IMR-90 (cell line): ENCODE data around the gene PARG. TPM values are rescaled to one million over a fixed set of nuclear protein-coding genes. Genes with fewer than 3 reads are reported as not detected.
"Not testable (repeated sequence)": the region's sequence is repeated elsewhere in the genome, so short reads cannot be mapped to it uniquely, and the experiment has no call there.

Source experiments
- ATAC-seq: fragments of 200-7000 bp; cut with Tn5 transposase; 2 replicates; pipeline ENCODE4 v1.9.1; 2020; ENCODE audit warnings: low read depth, mild to moderate bottlenecking, moderate library complexity
- BruUV-seq: library from RNA; stranded (reverse); fragments of 400-500 nt; replicated peaks from 2 replicates; lab custom pipeline; 2021; lab: Mats Ljungman, UMichigan
- CTCF ChIA-PET: fragments of 300-600 bp; formaldehyde crosslinking; extraction: SDS; loops from one replicate; lab custom pipeline; 2021; ENCODE audit warnings: antibody characterized with exemption; lab: Yijun Ruan, JAX
- POLR2A ChIA-PET: fragments of 300-600 bp; sonication (Branson Sonifier 250); formaldehyde crosslinking; loops from one replicate; lab custom pipeline; 2022; ENCODE audit warnings: antibody characterized with exemption; ENCODE audit not compliant: unreplicated experiment; lab: Charles Lee
- DNase-seq: peaks from one replicate; pipeline ENCODE4 v3.0.0; 2013
- H2AFZ ChIP-seq: replicated peaks from 2 replicates; pipeline ENCODE3; 2013; ENCODE audit warnings: low read length, mild to moderate bottlenecking; ENCODE audit not compliant: poor library complexity
- H2AK5ac ChIP-seq: 2 replicates; pipeline ENCODE4 v1.6.1; 2013; ENCODE audit warnings: low read depth, low read length, inconsistent platforms
- H2AK9ac ChIP-seq: replicated peaks from 2 replicates; pipeline ENCODE3; 2013; ENCODE audit warnings: mild to moderate bottlenecking, low read depth, low read length, moderate library complexity; ENCODE audit not compliant: poor library complexity
- H2BK120ac ChIP-seq: 2 replicates; pipeline ENCODE4 v1.6.1; 2013; ENCODE audit warnings: low read depth, low read length, inconsistent platforms
- H2BK15ac ChIP-seq: 3 replicates; pipeline ENCODE4 v1.6.1; 2013; ENCODE audit warnings: low read depth, low read length, inconsistent platforms
- H2BK20ac ChIP-seq: 2 replicates; pipeline ENCODE4 v1.6.1; 2013; ENCODE audit warnings: low read depth, mild to moderate bottlenecking, inconsistent platforms, low read length, moderate library complexity
- H2BK5ac ChIP-seq: 2 replicates; pipeline ENCODE4 v1.6.1; 2013; ENCODE audit warnings: mild to moderate bottlenecking, low read depth, low read length, inconsistent platforms; ENCODE audit not compliant: poor library complexity, severe bottlenecking
- H3K14ac ChIP-seq: replicated peaks from 2 replicates; pipeline ENCODE4 v1.6.1; 2013; ENCODE audit warnings: low read depth, low read length, inconsistent platforms
- H3K18ac ChIP-seq: 2 replicates; pipeline ENCODE4 v1.6.1; 2013; ENCODE audit warnings: low read depth, low read length, control low read depth
- H3K23ac ChIP-seq: 2 replicates; pipeline ENCODE4 v1.6.1; 2013; ENCODE audit warnings: low read depth, low read length, inconsistent platforms
- H3K27ac ChIP-seq: 2 replicates; pipeline ENCODE4 v1.5.1; 2013; ENCODE audit warnings: mild to moderate bottlenecking, control low read depth, low read length; ENCODE audit not compliant: insufficient read depth
- H3K27me3 ChIP-seq: 2 replicates; pipeline ENCODE4 v1.6.1; 2013; ENCODE audit warnings: low read length; ENCODE audit not compliant: control insufficient read depth, insufficient read depth
- H3K36me3 ChIP-seq: 2 replicates; pipeline ENCODE4 v1.6.1; 2013; ENCODE audit warnings: low read length, mixed read lengths; ENCODE audit not compliant: control insufficient read depth, insufficient read depth
- H3K4ac ChIP-seq: 2 replicates; pipeline ENCODE4 v1.6.1; 2013; ENCODE audit warnings: low read depth, low read length, inconsistent platforms
- H3K4me1 ChIP-seq: 2 replicates; pipeline ENCODE4 v1.6.1; 2013; ENCODE audit warnings: low read length, mixed read lengths; ENCODE audit not compliant: control insufficient read depth, insufficient read depth
- H3K4me2 ChIP-seq: 2 replicates; pipeline ENCODE4 v1.6.1; 2013; ENCODE audit warnings: low read depth, mild to moderate bottlenecking, control low read depth, low read length, moderate library complexity
- H3K4me3 ChIP-seq: 2 replicates; pipeline ENCODE4 v1.5.1; 2013; ENCODE audit warnings: low read depth, mild to moderate bottlenecking, control low read depth, low read length, moderate library complexity; ENCODE audit not compliant: insufficient read depth
- H3K56ac ChIP-seq: 2 replicates; pipeline ENCODE4 v1.6.1; 2013; ENCODE audit warnings: low read length, inconsistent platforms; ENCODE audit not compliant: insufficient read depth; ENCODE audit errors: extremely low read depth
- H3K79me1 ChIP-seq, 2 experiments: 2 replicates each; pipeline ENCODE4 v1.6.1; 2013; ENCODE audit warnings: low read length in 2 of 2, inconsistent platforms in 1 of 2, low read depth in 1 of 2
- H3K9ac ChIP-seq: 2 replicates; pipeline ENCODE4 v1.6.1; 2013; ENCODE audit warnings: low read depth, low read length, control low read depth
- H3K9me1 ChIP-seq: 2 replicates; pipeline ENCODE4 v1.6.1; 2013; ENCODE audit warnings: low read length, inconsistent platforms; ENCODE audit not compliant: insufficient read depth
- H3K9me3 ChIP-seq: 2 replicates; pipeline ENCODE4 v1.6.1; 2013; ENCODE audit warnings: low read length; ENCODE audit not compliant: control insufficient read depth, insufficient read depth
- H4K20me1 ChIP-seq: 2 replicates; pipeline ENCODE4 v1.6.1; 2013; ENCODE audit warnings: low read length, inconsistent platforms; ENCODE audit not compliant: insufficient read depth
- H4K5ac ChIP-seq: 2 replicates; pipeline ENCODE4 v1.6.1; 2013; ENCODE audit warnings: mild to moderate bottlenecking, low read depth, low read length, control low read depth
- H4K8ac ChIP-seq, 2 experiments: 2 replicates each; pipeline ENCODE4 v1.6.1; 2013; ENCODE audit warnings: low read depth in 2 of 2, low read length in 2 of 2, control low read depth in 1 of 2, inconsistent platforms in 1 of 2
- H4K91ac ChIP-seq: 2 replicates; pipeline ENCODE4 v1.6.1; 2013; ENCODE audit warnings: low read depth, low read length, inconsistent platforms; ENCODE audit not compliant: insufficient read depth
- WGBS, 2 experiments: methylation state at CpG; one replicate each; pipeline versions ENCODE4 v1.1.5 to v1.1.7; 2013; ENCODE audit warnings: missing lambda C conversion rate in 2 of 2; ENCODE audit not compliant: insufficient read length in 1 of 2; ENCODE audit errors: extremely low coverage in 2 of 2; 5-methylcytosine and 5-hydroxymethylcytosine counted together
- dilution Hi-C: fragments of 300-500 bp; cut with HindIII; formaldehyde crosslinking; loops from one replicate; pipeline ENCODE4 v1.14.3; 2018; ENCODE audit warnings: low sequenced_read_pairs; ENCODE audit not compliant: unreplicated experiment
- in situ Hi-C: fragments of 300-500 bp; cut with MboI; formaldehyde crosslinking; loops from 3 replicates; pipeline ENCODE4 v1.14.3; 2019; ENCODE audit warnings: low sequenced_read_pairs, inconsistent platforms, mixed read lengths
- intact Hi-C: fragments of 100-400 bp; cut with micrococcal nuclease; formaldehyde crosslinking; loops from 2 replicates; pipeline ENCODE4 v1.10.0; 2022
- polyA plus RNA-seq, 3 experiments: library from polyadenylated mRNA; depleted of rRNA; stranded (reverse); fragments of >200 nt; gene quantifications; 2 replicates each; pipeline ENCODE4 v1.2.3, GENCODE V29; 2012; ENCODE audit warnings: low replicate concordance in 1 of 3
- total RNA-seq: library from RNA; depleted of rRNA; stranded (reverse); fragments of >200 nt; gene quantifications from 2 replicates; pipeline ENCODE4 v1.2.3, GENCODE V29; 2012

PARG gene
- total and polyA plus RNA-seq, 2 of the 4 experiments (the other 2 are of a cell fraction) = 8.6 to 24.4 TPM

DNA sequence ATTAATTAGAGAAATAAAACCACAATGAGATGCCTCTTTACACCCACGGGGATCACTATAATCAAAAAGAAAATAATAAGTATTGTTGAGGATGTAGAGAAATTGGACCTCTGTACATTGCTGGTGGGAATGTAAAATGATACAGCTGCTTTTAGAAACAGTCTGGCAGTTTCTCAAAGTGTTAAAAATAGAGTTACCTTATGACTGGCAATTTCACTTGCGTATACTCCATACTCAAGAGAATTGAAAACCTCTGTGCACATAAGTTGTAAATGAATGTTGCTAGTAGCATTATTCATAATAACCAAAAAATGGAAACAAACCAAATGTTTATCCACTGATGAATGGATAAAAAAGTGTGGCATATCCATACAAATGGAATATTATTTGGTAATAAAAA, 6.3 kb upstream of the PARG start:
- H3K79me1 ChIP-seq, H3K9me1 ChIP-seq, H3K4me3 ChIP-seq, H3K23ac ChIP-seq, H2AFZ ChIP-seq, H2BK15ac ChIP-seq, H4K8ac ChIP-seq, H2BK120ac ChIP-seq, H3K9me3 ChIP-seq, in situ Hi-C loops, H4K5ac ChIP-seq, H3K9ac ChIP-seq, H3K4me1 ChIP-seq, H2BK5ac ChIP-seq, H4K20me1 ChIP-seq, H4K91ac ChIP-seq, BruUV-seq, H3K14ac ChIP-seq, H3K27me3 ChIP-seq, POLR2A ChIA-PET, H3K18ac ChIP-seq, CTCF ChIA-PET, H2AK5ac ChIP-seq, dilution Hi-C loops, H3K27ac ChIP-seq, ATAC-seq, H3K4me2 ChIP-seq, H2AK9ac ChIP-seq, H2BK20ac ChIP-seq, H3K4ac ChIP-seq, H3K56ac ChIP-seq, DNase-seq, H3K36me3 ChIP-seq: not testable (repeated sequence)
- WGBS, 2 experiments = no CpG with 5 or more reads among the region's 2 CpGs
- intact Hi-C loops = loop anchor here (10.0 kb wide), 1 partner anchor 353 kb away; no protein-coding TSS in a partner anchor

DNA sequence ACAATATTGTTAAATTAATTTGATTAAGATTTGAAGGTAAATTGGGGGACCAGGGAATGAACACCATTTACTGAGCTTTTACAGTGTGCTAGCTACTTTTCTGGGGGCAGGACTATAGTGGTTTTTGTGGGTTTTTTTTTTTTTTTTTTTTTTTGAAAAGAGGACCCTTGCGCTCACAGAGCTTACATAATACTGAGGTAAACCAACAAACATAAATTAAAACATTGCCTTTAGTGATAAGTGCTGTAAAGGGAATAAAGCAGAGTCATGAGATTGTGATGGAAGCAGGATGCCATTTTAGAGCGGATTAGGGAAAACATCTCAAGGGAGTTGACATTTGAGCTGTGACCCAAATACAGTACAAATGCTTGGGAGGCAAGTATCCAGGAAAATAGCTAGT, 1.8 kb upstream of the PARG start:
- H2BK5ac ChIP-seq, H3K4me2 ChIP-seq, H4K20me1 ChIP-seq, H2BK20ac ChIP-seq, BruUV-seq, H2AK5ac ChIP-seq, H3K9me1 ChIP-seq, H2BK120ac ChIP-seq, H4K5ac ChIP-seq, in situ Hi-C loops, H3K9ac ChIP-seq, H3K4ac ChIP-seq, H3K36me3 ChIP-seq, POLR2A ChIA-PET, H2BK15ac ChIP-seq, H3K18ac ChIP-seq, H3K23ac ChIP-seq, H3K79me1 ChIP-seq, DNase-seq, H3K4me1 ChIP-seq, H3K14ac ChIP-seq, H3K4me3 ChIP-seq, H3K27me3 ChIP-seq, H3K9me3 ChIP-seq, H2AFZ ChIP-seq, ATAC-seq, H4K91ac ChIP-seq, CTCF ChIA-PET, dilution Hi-C loops, H2AK9ac ChIP-seq, H3K56ac ChIP-seq, H3K27ac ChIP-seq, H4K8ac ChIP-seq: not testable (repeated sequence)
- intact Hi-C loops = loop anchor here (10.0 kb wide), 1 partner anchor 349 kb away; no protein-coding TSS in a partner anchor
- 100% methylated on average over 1 of the region's 2 CpGs; no CpG with 5 or more reads in 1 of the 2 experiments for WGBS, 2 experiments
